Measurements from ENCODE around the gene PTGES2.
A peak's percentile ranks its signal among the peaks of the same experiment; 100 is the strongest.
"Not testable (repeated sequence)": the region's sequence is repeated elsewhere in the genome, so short reads cannot be mapped to it uniquely, and the experiment has no call there.

PTGES2 gene

GRCh38 chr9:128136816-128137793 is 9.6 kb upstream of the PTGES2 start:
- no peak for DNase-seq (ENCODE audit: low read depth in 3 of 3)

GRCh38 chr9:128135561-128135960 is 8.0 kb upstream of the PTGES2 start:
- not testable (repeated sequence) for DNase-seq (ENCODE audit: low read depth in 3 of 3)

GRCh38 chr9:128132139-128132538 is 4.6 kb upstream of the PTGES2 start:
- not testable (repeated sequence) for DNase-seq (ENCODE audit: low read depth in 3 of 3)

GRCh38 chr9:128131346-128131745 is 3.8 kb upstream of the PTGES2 start:
- not testable (repeated sequence) for DNase-seq (ENCODE audit: low read depth in 3 of 3)

GRCh38 chr9:128130651-128131050 is 3.1 kb upstream of the PTGES2 start:
- not testable (repeated sequence) for DNase-seq (ENCODE audit: low read depth in 3 of 3)

- peak in 1 of 3 donors; percentile 44 for DNase-seq (ENCODE audit: low read depth in 3 of 3)
Measured at GRCh38 chr9:128129976-128130590, 2.6 kb upstream of the PTGES2 start.

GRCh38 chr9:128128836-128129590 is 1.5 kb upstream of the PTGES2 start:
- no peak for DNase-seq (ENCODE audit: low read depth in 3 of 3)

- peak; percentile 68 to 78 (median 72) for DNase-seq (ENCODE audit: low read depth in 3 of 3)
Measured at GRCh38 chr9:128127990-128128835, 684 bp upstream of the PTGES2 start.

GRCh38 chr9:128125580-128126354 is 1.8 kb downstream of the PTGES2 start:
- no peak for DNase-seq (ENCODE audit: low read depth in 3 of 3)

- no peak for DNase-seq (ENCODE audit: low read depth in 3 of 3)
Measured at GRCh38 chr9:128124873-128125579, 2.5 kb downstream of the PTGES2 start.

- DNase-seq (ENCODE audit: low read depth in 3 of 3) = no peak
Measured at GRCh38 chr9:128124451-128124850, 3.1 kb downstream of the PTGES2 start.

GRCh38 chr9:128123451-128124080 is 4.0 kb downstream of the PTGES2 start:
- no peak for DNase-seq (ENCODE audit: low read depth in 3 of 3)

GRCh38 chr9:128122809-128123175 is 4.7 kb downstream of the PTGES2 start:
- no peak for DNase-seq (ENCODE audit: low read depth in 3 of 3)

GRCh38 chr9:128121924-128122808 is 5.4 kb downstream of the PTGES2 start:
- DNase-seq (ENCODE audit: low read depth in 3 of 3) = no peak

GRCh38 chr9:128121466-128121810 is 6.1 kb downstream of the PTGES2 start:
- DNase-seq (ENCODE audit: low read depth in 3 of 3) = no peak

- no peak for DNase-seq (ENCODE audit: low read depth in 3 of 3)
Measured at GRCh38 chr9:128120741-128121465, 6.6 kb downstream of the PTGES2 start.

GRCh38 chr9:128120061-128120740 is 7.3 kb downstream of the PTGES2 start:
- no peak for DNase-seq (ENCODE audit: low read depth in 3 of 3)

Measured in stimulated activated CD4-positive, alpha-beta T cell treated with anti-CD3 and anti-CD28 coated beads, TNF-alpha, amount 100 ng/mL, for 48 hours (primary cell).